Measurements from ENCODE around the gene KRT33A. TPM values are rescaled to one million over a fixed set of nuclear protein-coding genes. Genes with fewer than 3 reads are reported as not detected.
"Not testable (repeated sequence)": the region's sequence is repeated elsewhere in the genome, so short reads cannot be mapped to it uniquely, and the experiment has no call there.

KRT33A gene
- total RNA-seq (not detected), polyA plus RNA-seq (ENCODE audit: insufficient read length in 6 of 6) (not detected)
- long read RNA-seq, donor 1, result 0 reads
- long read RNA-seq, donor 2, result 0 reads
- long read RNA-seq, donor 3, result 0 reads
- long read RNA-seq, donor 4, result 0 reads
- long read RNA-seq, donor 5, result 0 reads
- long read RNA-seq, donor 6, result 0 reads
- long read RNA-seq, donor 7, result 0 reads
- long read RNA-seq, donor 8, result 0 reads
- long read RNA-seq, donor 9, result 0 reads
- long read RNA-seq, donor 10, result 0 reads
- long read RNA-seq, donor 11, result 0 reads
- long read RNA-seq, donor 12, result 0 reads

GRCh38 chr17:41350381-41350878 is at the start of gene KRT33A:
KRT33A (minus strand) TSS chr17:41350828; CDS start chr17:41350767, 61 bp downstream.
- H3K9me3 ChIP-seq; H3K4me1 ChIP-seq; H3K27ac ChIP-seq; H3K36me3 ChIP-seq; intact Hi-C loops (cut with DNase I); ATAC-seq; H3K4me3 ChIP-seq; H3K27me3 ChIP-seq; DNase-seq: not testable (repeated sequence)

- H3K36me3 ChIP-seq, result no peaks in the 10 kb centered on the region
- intact Hi-C loops (cut with DNase I), result no loop called here
- H3K4me3 ChIP-seq, result no peak within 1 kb of the TSS
- H3K9me3 ChIP-seq, result no peaks in the 10 kb centered on the region
- no peaks in the 10 kb centered on the region for H3K4me1 ChIP-seq
- DNase-seq (no peak), ATAC-seq (no peak)
- no peak within 1 kb of the TSS for H3K27ac ChIP-seq
- no peaks in the 10 kb centered on the region for H3K27me3 ChIP-seq
- no peak for TF ChIP-seq CTCF (IDR thresholded peaks at IDR 0.05)
Measured at GRCh38 chr17:41396996-41397660, 46.5 kb upstream of the KRT33A start, which contains the start of gene KRT31. KRT31 (minus strand) TSS chr17:41397608; CDS start chr17:41397539, 69 bp downstream.

GRCh38 chr17:41396340-41396739 is 45.7 kb upstream of the KRT33A start:
- DNase-seq (no peak), ATAC-seq (no peak)
- intact Hi-C loops (cut with DNase I), result no loop called here
- Histone ChIP-seq H3K27ac (no peak overlapping the region), H3K4me1 (no peaks in the 10 kb centered on the region), H3K27me3 (no peaks in the 10 kb centered on the region), H3K36me3 (no peaks in the 10 kb centered on the region), H3K4me3 (no peak overlapping the region), H3K9me3 (no peaks in the 10 kb centered on the region)
- TF ChIP-seq CTCF (IDR thresholded peaks at IDR 0.05), result no peak

- intact Hi-C loops (cut with DNase I), result no loop called here
Measured at GRCh38 chr17:41395611-41396010, 45.0 kb upstream of the KRT33A start.

GRCh38 chr17:41395044-41395443 is 44.4 kb upstream of the KRT33A start:
- ATAC-seq; H3K4me1 ChIP-seq; H3K9me3 ChIP-seq; H3K36me3 ChIP-seq; H3K27ac ChIP-seq; H3K4me3 ChIP-seq; DNase-seq; H3K27me3 ChIP-seq; intact Hi-C loops (cut with DNase I): not testable (repeated sequence)

More at GRCh38 chr17:41395611-41396010, 45.0 kb upstream of the KRT33A start:
- no peak for TF ChIP-seq CTCF (IDR thresholded peaks at IDR 0.05)
- no peak overlapping the region for H3K4me3 ChIP-seq
- H3K36me3 ChIP-seq, result no peaks in the 10 kb centered on the region
- H3K27ac ChIP-seq, result no peak overlapping the region
- no peak for DNase-seq
- H3K4me1 ChIP-seq, result no peaks in the 10 kb centered on the region
- ATAC-seq, result no peak
- H3K27me3 ChIP-seq, result no peaks in the 10 kb centered on the region
- H3K9me3 ChIP-seq, result no peaks in the 10 kb centered on the region

- H3K36me3 ChIP-seq, result no peaks in the 10 kb centered on the region
- intact Hi-C loops (cut with DNase I), result no loop called here
- DNase-seq, result no peak
Measured at GRCh38 chr17:41394254-41394996, 43.8 kb upstream of the KRT33A start.

More at GRCh38 chr17:41394254-41394996, 43.8 kb upstream of the KRT33A start:
- H3K27me3 ChIP-seq, result no peaks in the 10 kb centered on the region
- no peaks in the 10 kb centered on the region for H3K4me1 ChIP-seq
- no peak overlapping the region for H3K4me3 ChIP-seq
- ATAC-seq, result no peak
- H3K9me3 ChIP-seq, result no peaks in the 10 kb centered on the region
- no peak for TF ChIP-seq CTCF (IDR thresholded peaks at IDR 0.05)
- H3K27ac ChIP-seq, result no peak overlapping the region

Data from left lung (tissue), 14 donors.